Thyroid gland (tissue), 4 donors: ENCODE results near the gene GTF2A2. TPM values are rescaled to one million over a fixed set of nuclear protein-coding genes. Genes with fewer than 3 reads are reported as not detected.
"Not testable (repeated sequence)": the region's sequence is repeated elsewhere in the genome, so short reads cannot be mapped to it uniquely, and the experiment has no call there.

ENCODE experiments used
- DNase-seq, 2 donors: peaks; one replicate each; pipeline ENCODE4 v3.0.0-alpha.2; 2019
- H3K27ac ChIP-seq, 3 donors: fragments of 200-600 bp; sonication (generic); 1 replicate in 2 of 3; 2 replicates in 1 of 3; pipeline ENCODE4 v1.5.1; 2016 to 2019; ENCODE audit warnings: mild to moderate bottlenecking in 1 of 3, moderate library complexity in 1 of 3
- H3K27me3 ChIP-seq: fragments of 200-600 bp; sonication (generic); one replicate; pipeline ENCODE4 v1.5.1; 2019
- H3K36me3 ChIP-seq, 2 donors: fragments of 200-600 bp; sonication (generic); one replicate each; pipeline ENCODE4 v1.5.1; 2016 to 2019
- H3K4me1 ChIP-seq, 2 donors: fragments of 200-600 bp; sonication (generic); one replicate each; pipeline ENCODE4 v1.5.1; 2017 to 2019
- H3K4me3 ChIP-seq, 3 donors: fragments of 200-600 bp; sonication (generic); replicated peaks in 1 of 3; 1 replicate in 2 of 3; 2 replicates in 1 of 3; pipeline ENCODE4 v1.5.1; 2016; ENCODE audit warnings: mild to moderate bottlenecking in 1 of 3
- H3K9me3 ChIP-seq: fragments of 200-600 bp; sonication (generic); one replicate; pipeline ENCODE4 v1.5.1; 2017
- POLR2A ChIP-seq, 2 donors: fragments of 450-650 bp; IDR thresholded peaks; one replicate each; pipeline ENCODE4 v1.6.1; 2017; ENCODE audit warnings: antibody characterized with exemption in 2 of 2, mild to moderate bottlenecking in 2 of 2, moderate library complexity in 1 of 2
- WGBS, 2 donors: methylation state at CpG; one replicate each; pipeline ENCODE4 v1.1.5; 2017; 5-methylcytosine and 5-hydroxymethylcytosine counted together
- intact Hi-C: fragments of 100-400 bp; cut with DNase I; formaldehyde crosslinking; loops from one replicate; pipeline ENCODE4 v1.15.1; 2023
- total RNA-seq, 4 donors: library from RNA; depleted of rRNA; stranded (reverse); fragments of >200 nt; gene quantifications; one replicate each; pipeline ENCODE4 v1.2.3, GENCODE V29; 2016
- TF ChIP-seq, protein P1 (sequence below), 6 experiments: fragments of 200-600 bp in 3 of 6; fragments of 450-650 bp in 3 of 6; sonication (generic) in 3 of 6; IDR thresholded peaks; one replicate each; pipeline ENCODE4 v1.5.1; 2016 to 2019; ENCODE audit warnings: antibody characterized with exemption in 6 of 6, mild to moderate bottlenecking in 2 of 6, inconsistent platforms in 1 of 6, moderate library complexity in 1 of 6

Gene GTF2A2
- total RNA-seq, 4 donors from 2014 or later = 22.3 to 73.6 (median 37.9) TPM

DNA sequence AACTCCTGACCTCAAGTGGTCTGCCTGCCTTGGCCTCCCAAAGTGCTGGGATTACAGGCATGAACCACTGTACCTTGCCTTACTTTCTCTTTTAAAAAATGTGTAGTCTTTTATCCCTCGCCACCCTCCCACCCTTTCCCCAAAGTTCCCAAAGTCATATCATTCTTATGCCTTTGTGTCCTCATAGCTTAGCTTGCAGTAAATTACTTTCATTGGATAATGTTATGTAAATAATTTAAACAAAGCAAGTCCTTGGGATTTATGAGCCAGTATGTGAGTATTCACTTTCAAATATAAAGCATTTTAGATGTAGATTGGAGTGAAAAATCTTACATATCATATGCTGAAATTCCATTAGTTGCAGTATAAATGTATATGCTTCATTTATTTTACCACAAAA is 11.0 kb downstream of the GTF2A2 start:
- TF ChIP-seq POLR2A (IDR thresholded peaks at IDR 0.05) = no peak
- TF ChIP-seq, protein P1, sequence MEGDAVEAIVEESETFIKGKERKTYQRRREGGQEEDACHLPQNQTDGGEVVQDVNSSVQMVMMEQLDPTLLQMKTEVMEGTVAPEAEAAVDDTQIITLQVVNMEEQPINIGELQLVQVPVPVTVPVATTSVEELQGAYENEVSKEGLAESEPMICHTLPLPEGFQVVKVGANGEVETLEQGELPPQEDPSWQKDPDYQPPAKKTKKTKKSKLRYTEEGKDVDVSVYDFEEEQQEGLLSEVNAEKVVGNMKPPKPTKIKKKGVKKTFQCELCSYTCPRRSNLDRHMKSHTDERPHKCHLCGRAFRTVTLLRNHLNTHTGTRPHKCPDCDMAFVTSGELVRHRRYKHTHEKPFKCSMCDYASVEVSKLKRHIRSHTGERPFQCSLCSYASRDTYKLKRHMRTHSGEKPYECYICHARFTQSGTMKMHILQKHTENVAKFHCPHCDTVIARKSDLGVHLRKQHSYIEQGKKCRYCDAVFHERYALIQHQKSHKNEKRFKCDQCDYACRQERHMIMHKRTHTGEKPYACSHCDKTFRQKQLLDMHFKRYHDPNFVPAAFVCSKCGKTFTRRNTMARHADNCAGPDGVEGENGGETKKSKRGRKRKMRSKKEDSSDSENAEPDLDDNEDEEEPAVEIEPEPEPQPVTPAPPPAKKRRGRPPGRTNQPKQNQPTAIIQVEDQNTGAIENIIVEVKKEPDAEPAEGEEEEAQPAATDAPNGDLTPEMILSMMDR (IDR thresholded peaks at IDR 0.05) = no peak
- intact Hi-C loops = no loop called here
- H3K4me1 ChIP-seq = no peaks in the 10 kb centered on the region

DNA sequence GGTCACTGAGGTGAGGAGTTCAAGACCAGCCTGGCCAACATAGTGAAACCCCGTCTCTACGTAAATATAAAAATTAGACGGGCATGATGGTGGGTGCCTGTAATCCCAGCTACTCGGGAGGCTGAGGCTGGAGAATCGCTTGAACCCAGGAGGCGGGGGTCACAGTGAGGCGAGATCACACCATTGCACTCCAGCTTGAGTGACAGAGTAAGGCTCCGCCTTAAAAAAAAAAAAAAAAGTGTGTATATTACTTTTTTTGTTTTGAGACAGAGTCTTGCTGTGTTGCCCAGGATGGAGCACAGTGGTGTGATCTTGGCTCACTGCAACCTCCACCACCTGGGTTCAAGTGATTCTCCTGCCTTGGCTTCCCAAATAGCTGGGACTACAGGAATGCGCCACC is 11.5 kb downstream of the GTF2A2 start:
- H3K9me3 ChIP-seq, H3K4me1 ChIP-seq, DNase-seq, H3K27ac ChIP-seq, H3K4me3 ChIP-seq, H3K27me3 ChIP-seq, intact Hi-C loops: not testable (repeated sequence)
- H3K36me3 ChIP-seq = peaks cover 0 to 17% of the 10 kb centered on the region in 2 donors
- 97 to 99% methylated on average over 9 of the region's 9 CpGs for WGBS, 2 donors

More for the DNA sequence above, 11.0 kb downstream of the GTF2A2 start:
- DNase-seq = no peak
- Histone ChIP-seq H3K27ac (no peak overlapping the region), H3K4me3 (no peak overlapping the region), H3K27me3 (no peaks in the 10 kb centered on the region), H3K9me3 (no peaks in the 10 kb centered on the region), H3K36me3 (peaks cover 1 to 17% of the 10 kb centered on the region in 2 donors)
- 96 to 97% methylated on average over 1 of the region's 1 CpG for WGBS, 2 donors

DNA sequence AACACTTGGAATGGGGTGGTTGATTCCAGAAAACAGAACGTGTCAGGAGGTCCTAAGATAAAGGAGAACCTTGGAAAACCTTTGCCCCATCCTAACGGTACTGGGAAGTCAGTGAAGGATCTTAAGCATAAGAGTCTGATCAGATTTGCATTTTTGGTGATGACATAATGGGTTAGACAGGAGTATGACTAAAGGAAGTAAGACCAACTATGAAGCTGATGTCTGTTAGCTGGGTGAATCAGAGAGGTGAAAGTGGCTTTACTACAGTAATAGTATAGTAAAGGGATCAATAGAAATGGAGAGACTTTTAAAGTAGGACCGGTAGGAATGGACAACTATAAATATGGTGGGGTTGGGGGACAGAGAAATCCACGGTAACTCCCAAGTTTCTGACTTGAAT is 12.6 kb downstream of the GTF2A2 start:
- DNase-seq = no peak
- H3K4me3 ChIP-seq = no peak overlapping the region
- no peaks in the 10 kb centered on the region for H3K4me1 ChIP-seq
- no peak overlapping the region for H3K27ac ChIP-seq
- intact Hi-C loops = no loop called here
- TF ChIP-seq, protein P1 (IDR thresholded peaks at IDR 0.05) = no peak
- TF ChIP-seq POLR2A (IDR thresholded peaks at IDR 0.05) = no peak
- H3K36me3 ChIP-seq = peaks cover 4 to 17% of the 10 kb centered on the region in 2 donors
- 90 to 91% methylated on average over 4 of the region's 4 CpGs for WGBS, 2 donors
- H3K9me3 ChIP-seq = no peaks in the 10 kb centered on the region
- no peaks in the 10 kb centered on the region for H3K27me3 ChIP-seq

DNA sequence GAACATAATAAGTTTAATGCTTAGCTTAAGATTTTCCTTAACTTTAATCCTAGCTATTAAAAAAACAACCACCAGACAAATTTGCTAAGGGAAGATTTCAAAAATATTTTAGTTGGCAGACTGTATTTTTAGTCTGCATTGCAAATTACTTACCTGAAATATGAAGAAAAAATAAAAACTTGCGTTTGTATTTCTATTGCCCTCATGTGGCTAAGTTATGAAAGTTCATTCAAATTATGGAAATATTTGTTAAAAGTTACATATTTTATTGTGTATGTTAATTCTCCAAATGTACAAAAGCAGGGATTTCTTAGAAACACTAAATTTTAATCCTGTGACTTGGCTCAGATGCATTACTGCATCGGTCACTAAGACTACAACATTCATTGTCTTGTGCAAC is 15.0 kb downstream of the GTF2A2 start:
- Histone ChIP-seq H3K4me1 (no peaks in the 10 kb centered on the region), H3K27ac (no peak overlapping the region), H3K4me3 (no peak overlapping the region), H3K9me3 (no peaks in the 10 kb centered on the region), H3K27me3 (no peaks in the 10 kb centered on the region), H3K36me3 (peaks cover 4 to 17% of the 10 kb centered on the region in 2 donors)
- TF ChIP-seq, protein P1 (IDR thresholded peaks at IDR 0.05) = peak in 2 of 6 experiments; percentile 7 to 12
- TF ChIP-seq POLR2A (IDR thresholded peaks at IDR 0.05) = no peak
- 89 to 90% methylated on average over 2 of the region's 2 CpGs for WGBS, 2 donors
- DNase-seq = no peak
- intact Hi-C loops = no loop called here

DNA sequence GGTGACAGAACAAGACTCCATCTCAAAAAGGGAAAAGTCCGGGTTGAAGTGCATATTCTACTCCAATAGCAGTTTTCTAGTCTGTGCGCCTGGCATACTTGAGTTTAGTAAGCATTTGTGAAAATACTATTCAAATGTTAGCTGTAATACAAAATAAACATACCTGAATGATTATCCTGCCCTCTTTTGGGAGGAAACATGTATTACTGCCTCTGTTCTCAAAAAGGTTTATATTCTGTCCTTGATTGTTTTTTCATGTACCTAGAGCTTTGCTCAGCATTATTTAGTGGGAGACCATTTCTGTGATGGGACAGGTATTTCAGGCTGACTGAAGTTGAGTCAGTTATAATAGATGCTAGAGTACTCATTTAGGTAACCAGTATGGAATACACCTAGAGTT is 19.8 kb downstream of the GTF2A2 start:
- H3K9me3 ChIP-seq, H3K4me1 ChIP-seq, DNase-seq, H3K27me3 ChIP-seq, H3K27ac ChIP-seq, H3K36me3 ChIP-seq, H3K4me3 ChIP-seq, intact Hi-C loops: not testable (repeated sequence)
- TF ChIP-seq, protein P1 (IDR thresholded peaks at IDR 0.05) = peak in 2 of 6 experiments; percentile 25 to 34
- 90 to 97% methylated on average over 2 of the region's 2 CpGs for WGBS, 2 donors

DNA sequence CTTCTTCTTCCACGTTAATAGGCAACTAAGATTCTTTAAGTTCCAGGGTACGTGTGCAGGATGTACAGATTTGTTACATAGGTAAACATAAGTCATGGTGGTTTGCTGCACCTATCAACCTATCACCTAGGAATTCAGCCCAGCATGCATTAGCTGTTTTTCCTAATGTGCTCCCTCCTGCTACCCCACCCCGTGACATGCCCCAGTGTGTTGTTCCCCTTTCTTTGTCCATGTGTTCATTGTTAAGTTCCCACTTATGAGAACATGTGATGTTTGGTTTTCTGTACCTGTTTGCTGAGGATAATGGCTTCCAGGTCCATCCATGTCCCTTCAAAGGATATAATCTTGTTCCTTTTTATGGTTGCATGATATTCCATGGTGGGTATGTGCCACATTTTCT is 21.1 kb downstream of the GTF2A2 start:
- DNase-seq = no peak
- TF ChIP-seq, protein P1 (IDR thresholded peaks at IDR 0.05) = no peak
- Histone ChIP-seq H3K4me3 (no peak overlapping the region), H3K27me3 (no peaks in the 10 kb centered on the region), H3K36me3 (peaks cover 0 to 4% of the 10 kb centered on the region in 2 donors), H3K9me3 (no peaks in the 10 kb centered on the region), H3K4me1 (no peaks in the 10 kb centered on the region), H3K27ac (no peak overlapping the region)
- intact Hi-C loops = no loop called here
- WGBS, 2 donors = 96 to 97% methylated on average over 3 of the region's 3 CpGs
